HG03108 (cell line): ENCODE measurements around the gene PITX2.

Experiments
- ATAC-seq: cut with Tn5 transposase; IDR thresholded peaks from one replicate; pipeline ENCODE4 v1.9.1; 2021; ENCODE audit warnings: moderate library complexity; ENCODE audit not compliant: unreplicated experiment

The PITX2 gene

DNA sequence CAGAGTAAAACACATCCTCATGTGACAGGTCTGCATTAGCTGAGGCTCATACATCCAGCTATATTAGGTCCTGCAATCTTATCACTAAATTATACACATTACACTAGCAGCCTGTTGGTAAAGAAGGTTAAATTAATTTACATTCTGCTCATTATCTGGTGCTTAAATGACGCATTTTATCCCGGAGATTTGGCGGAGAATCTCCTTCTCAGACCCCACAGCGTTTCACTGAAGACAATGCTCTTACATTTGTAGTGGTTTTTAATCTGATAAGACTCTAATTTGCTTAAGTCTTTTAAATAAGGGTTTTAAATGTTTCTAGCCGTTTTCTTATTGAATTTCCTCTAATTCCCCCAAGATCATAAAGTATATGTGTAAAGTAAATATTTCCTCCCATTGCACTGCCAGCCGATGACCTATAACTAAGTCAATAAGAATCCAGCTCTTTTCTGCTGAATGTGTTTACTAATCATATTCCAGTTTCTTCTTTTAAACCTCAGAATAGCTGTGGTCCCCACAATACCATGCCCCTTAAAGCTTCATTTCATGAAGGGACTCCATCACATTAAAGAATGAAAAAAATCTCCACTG lies 2.1 kb upstream of the PITX2 start:
- ATAC-seq: no peak

DNA sequence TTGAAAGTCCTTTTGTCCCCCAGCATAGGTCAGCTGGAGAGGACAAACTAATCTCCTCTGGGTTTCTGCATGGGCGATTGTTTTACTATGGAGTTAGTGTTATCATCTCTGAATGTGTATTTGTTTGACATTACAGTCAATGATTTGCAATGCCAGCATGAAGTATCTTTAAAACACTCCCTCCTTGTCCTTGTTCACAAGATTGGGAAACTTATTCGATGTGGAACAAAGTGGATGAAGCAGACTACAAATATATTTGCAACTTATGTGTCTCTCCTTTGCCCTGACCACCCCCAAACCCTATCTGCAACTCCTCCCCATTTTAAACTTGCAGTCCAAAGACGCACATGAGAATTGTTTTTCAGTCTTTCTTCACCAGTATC lies 1.5 kb upstream of the PITX2 start:
- ATAC-seq: no peak

DNA sequence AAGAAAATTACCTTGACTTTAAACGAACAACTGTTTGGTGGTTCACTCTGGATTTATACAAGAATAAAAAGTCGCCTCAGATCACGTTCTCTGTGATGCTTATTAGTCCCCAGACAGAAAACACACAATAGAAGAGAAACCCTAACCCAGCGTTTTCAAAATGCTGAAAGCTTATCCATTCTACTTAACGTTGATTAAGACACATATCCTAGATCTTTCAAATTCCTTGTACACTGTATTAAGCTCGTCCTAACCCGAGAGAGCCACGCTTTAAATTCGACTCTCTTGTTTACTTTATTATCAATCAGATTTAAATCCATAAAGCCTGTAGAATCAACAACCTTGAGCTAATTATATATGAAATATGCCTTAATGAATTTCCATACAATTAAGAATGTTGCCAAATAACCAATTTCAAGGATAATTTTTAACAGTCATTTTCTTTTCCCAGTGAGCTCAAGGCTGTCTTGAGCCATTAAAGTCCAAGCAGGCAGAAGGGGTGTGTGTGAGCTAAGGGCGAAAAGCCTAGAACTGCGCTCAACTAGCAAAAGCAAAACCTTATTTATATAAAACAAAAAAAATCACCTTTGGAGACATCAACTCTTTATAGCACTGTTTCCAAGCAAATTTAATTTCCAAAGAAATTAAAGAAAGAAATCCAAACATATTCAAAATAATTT lies 981 bp upstream of the PITX2 start:
- ATAC-seq: no peak

DNA sequence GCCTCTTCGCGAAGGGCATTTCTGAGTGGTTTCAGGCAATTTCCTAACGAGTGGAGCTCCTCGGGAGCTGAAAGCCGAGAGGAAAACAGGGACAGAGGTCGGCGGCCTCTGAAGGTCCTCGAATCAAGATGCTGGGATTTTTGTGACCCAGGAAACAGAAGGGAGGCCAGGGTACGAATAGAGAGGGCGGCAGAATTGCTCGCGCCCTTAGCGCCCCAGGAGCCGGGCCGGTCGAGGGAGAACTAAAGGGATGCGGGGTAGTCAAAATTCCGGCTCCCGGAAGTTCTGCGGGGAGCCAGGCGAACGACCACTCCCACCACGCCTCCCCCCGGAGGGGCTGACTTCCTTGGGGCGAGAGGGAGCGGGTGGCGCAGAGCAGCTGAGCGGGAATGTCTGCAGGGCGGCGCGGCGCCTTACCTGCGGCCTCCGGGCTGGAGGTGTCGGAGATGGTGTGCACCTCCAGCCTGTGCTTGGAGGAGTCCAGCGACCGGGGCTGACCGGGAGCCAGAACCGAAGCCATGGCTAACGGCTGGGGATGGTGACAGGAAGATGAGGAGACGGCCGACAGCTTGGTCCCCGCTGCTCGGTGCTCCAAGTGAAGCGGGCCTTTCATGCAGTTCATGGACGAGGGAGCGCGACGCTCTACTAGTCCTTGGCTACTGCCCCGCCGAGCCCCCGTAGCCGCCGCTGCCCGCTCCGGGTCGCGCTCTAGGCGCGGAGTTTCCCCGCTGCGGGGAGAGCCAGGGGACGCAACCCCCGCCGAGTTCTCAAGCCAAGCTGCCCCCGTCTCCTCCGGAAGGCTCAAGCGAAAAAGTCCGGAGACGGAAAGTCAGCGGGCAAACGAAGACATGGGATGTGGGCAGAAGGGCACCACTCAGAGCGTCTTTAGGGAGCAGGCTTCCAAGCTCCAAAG lies 782 bp downstream of the PITX2 start:
- ATAC-seq: no peak

DNA sequence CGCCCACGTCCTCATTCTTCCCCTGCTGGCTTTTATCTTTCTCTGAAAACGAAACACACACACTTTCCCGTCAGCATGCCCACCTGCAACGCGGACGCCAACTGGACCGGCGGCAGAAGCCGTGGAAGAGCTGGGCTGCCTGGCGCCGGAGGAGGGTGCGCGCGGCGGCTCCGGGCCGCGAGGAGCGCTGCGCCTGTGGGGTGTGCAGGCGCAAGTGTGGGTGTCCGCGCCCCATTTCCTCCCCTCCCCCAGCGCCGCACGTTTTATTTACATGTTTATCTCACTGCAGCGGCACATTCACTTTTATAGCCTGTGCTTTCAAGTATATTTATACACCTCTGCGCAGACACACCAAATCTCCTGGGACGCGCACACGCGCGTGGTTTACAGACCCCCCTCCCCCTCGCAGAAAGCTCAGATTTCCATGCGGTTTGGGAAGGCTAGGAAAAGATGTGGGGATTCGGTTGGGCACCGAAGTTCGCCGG lies 1.5 kb downstream of the PITX2 start:
- ATAC-seq: no peak

DNA sequence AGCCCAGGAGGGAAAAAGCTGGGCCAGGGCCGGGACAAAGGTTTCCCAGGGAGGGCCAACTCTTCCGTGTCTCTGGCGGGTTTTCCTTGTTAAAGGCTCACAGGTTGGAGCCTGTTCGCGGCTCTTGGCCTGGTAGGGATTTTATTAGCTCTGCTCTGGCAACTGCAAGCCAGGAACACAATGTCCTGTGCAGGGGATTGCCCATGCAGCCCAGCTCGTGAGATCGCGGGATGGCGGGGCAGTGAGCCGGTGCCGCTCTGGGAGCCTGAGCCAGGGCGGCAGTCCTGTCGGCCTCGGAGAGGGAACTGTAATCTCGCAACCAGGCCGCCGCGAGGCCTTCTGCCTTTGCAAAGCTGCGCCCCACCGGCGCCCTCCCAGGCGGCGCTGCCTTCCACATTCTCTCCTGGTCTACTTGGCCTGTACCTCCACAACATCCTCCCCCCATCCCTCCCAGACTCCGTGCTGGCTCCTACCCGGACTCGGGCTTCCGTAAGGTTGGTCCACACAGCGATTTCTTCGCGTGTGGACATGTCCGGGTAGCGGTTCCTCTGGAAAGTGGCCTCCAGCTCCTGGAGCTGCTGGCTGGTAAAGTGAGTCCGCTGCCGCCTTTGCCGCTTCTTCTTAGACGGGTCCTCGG lies 2.1 kb downstream of the PITX2 start:
- ATAC-seq: no peak

DNA sequence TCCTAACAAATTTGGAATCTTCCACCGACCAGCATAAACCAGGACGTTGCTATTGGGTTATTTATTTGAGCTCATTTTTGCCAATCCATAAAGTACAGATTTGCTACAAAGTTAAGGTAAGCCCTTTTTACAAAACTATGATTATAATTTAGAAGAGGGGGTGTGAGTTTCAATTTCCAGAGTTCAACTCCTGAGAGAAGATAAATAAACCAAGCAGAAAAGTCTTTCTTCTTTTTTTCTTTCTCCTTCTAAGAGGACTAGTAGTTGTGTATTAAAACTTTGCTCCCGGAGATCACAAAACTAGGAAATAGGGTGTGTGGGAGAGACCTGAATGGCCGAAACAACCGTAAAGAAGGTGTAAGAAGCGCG lies 2.6 kb downstream of the PITX2 start:
- no peak for ATAC-seq

DNA sequence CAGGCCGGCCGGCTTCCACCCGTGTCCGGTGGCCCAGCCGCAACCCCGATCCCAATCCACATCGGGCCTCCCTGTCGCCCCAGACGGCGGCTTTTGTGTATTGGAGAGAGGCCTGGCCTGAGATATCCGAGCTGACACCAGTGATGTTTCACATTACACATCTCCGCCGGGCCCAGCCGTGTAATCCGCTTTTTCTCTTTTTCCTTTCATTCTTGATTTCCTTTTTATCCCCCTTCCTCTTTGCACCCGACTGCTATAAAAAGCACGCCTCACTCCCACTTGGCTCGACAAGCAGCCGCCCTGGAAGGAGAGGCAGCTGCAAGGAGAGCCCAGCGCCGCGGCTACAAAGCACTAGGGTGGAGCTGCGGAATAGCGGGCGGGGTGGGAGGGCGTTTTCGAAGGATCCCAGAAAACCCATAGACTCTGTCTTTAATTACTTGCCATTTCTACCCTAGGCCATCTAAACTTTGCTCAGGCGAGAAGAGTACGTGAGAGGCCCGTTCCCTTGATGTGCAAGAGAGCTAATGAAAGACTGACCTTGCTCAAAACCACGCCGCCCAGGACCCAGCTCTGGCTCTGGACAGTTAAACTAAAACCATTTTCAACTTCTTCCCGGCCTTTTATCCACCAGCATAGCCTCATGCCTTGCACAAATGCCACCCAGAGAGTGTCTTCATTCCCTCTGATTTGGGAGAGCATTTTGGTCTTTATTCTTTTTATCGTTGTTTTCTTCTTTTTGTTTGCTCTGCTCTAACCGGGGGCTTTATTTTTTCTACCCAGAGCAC lies 3.2 kb downstream of the PITX2 start:
- no peak for ATAC-seq

DNA sequence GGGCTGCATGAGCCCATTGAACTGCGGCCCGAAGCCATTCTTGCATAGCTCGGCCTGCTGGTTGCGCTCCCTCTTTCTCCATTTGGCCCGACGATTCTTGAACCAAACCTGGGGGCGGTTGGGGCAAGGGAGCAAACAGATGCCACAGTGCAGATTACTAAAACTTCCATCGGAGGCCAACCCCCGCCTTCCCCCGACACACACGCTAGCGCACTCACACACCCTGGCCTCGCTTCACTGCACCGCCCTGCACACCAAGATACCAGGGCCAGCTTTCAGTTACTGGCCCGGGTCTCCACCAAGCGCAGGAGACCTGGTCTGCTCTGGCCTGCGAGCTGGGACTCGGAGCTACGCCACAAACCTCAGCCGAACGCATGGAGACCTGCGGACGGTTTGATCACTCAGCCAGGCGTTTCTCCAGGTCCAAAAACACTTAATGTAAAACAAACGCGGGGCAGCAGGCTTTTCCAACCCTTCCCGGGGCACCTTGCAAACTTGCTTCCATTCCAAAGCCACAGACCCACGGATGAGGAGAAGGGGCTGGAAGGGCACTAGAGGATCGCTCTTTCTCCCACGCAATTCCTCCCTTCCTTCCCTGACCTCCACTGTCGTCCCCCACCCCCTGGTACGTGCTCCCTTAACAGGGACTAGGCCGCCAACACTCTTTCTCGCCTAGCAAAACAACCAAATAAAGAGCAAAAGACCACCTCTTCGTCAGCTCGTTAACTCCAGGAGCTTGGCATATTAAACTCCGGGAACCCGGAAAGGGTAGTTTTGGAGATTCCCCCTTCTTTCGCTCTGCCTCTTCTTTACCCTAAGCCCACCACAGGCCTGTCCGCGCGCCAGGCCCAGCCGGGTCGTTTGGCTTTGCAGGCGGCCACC lies 4.1 kb downstream of the PITX2 start:
- ATAC-seq: no peak

DNA sequence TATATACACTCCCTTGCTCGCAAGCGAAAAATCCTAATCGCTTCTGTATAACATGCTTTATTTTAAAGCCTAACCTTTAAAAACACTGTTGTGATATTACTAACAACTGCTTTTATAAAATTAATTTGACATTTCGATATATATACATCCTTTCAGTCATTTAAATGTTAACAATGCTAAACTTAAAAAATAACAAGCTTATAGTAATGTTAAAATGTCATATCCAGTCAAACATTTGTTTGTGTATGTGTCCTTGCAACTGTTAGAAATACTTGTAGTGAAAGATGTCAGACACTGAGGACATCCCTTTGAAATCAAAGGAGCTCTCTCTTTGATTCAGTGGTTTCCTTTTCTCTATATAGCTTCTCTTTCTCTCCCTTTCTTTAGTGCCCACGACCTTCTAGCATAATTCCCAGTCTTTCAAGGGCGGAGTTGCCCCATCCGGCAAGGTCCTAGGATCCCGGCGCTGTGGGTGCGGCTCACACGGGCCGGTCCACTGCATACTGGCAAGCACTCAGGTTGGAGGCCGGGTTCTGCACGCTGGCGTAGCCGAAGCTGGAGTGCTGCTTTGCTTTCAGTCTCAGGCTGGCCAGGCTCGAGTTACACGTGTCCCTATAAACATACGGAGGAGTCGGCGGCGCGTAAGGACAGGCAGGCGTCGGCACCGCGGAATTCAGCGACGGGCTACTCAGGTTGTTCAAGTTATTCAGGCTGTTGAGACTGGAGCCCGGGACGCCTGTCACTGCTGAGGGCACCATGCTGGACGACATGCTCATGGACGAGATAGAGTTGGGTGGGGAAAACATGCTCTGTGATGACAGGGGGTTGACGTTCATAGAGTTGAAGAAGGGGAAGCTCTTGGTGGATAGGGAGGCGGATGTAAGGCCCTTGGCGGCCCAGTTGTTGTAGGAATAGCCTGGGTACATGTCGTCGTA lies 5.0 kb downstream of the PITX2 start:
- ATAC-seq: no peak

DNA sequence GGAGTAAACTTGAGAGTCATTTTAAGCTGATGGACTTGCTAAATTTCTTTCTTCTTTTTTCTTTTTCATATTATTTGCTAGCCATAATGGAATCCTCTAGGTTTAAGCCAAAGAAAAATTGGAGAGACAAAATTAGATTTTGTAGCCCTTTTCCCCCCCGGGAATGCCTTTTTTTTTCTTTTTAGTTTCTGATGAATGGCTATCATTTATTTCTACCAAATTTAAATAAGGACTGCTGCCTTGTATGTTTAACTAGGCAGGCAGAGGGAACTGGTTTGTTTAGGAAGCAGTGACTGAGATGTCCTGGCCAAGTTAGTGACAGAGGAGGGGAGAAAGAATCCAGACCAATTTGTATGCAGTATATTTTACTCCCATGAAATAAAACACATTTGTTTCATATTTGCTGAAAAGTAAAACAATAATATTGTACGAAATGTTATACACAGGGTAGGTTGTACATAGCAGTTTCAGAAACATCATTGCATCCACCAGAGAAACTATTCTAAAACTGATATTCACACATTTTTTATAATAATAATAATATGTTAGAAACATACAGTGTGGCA lies 5.7 kb downstream of the PITX2 start:
- ATAC-seq: no peak

DNA sequence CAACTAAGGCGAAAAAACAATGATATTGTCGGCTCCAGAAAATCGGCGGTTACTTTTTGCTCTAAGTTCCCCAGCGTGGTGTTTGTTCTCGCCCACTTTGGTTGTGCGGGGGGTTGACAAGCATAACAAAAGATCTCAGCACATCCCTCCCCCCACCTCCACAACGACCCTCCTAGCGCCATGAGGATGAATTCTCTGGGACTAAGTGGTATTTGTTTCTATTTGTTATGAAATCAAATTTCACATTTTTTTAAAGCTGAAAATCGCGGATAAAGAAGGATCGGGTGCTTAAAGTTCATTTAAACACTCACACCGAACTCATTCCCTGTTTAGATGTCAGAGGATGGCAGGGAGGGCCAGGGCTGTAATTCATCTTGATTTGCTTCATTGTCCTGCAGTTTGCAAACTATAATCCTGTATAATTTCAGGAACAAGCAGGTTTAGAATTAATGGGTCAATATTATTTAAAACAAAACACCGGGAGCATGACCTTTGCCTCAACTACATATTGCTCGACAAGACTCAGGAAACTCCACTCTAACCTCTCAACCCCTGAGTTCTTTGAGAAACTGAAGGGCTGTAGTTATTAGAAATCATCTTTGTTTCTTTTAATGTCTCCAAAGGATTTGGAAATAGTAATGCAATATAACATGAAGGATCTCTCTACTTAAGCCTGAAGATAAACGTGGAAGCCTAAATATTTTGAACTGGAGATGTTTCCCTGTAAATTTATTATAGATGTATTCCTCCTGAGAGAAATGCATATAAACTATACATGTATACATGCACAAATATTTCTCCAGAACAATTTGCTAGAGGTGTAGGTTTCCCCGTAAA lies 6.4 kb downstream of the PITX2 start:
- ATAC-seq: no peak

DNA sequence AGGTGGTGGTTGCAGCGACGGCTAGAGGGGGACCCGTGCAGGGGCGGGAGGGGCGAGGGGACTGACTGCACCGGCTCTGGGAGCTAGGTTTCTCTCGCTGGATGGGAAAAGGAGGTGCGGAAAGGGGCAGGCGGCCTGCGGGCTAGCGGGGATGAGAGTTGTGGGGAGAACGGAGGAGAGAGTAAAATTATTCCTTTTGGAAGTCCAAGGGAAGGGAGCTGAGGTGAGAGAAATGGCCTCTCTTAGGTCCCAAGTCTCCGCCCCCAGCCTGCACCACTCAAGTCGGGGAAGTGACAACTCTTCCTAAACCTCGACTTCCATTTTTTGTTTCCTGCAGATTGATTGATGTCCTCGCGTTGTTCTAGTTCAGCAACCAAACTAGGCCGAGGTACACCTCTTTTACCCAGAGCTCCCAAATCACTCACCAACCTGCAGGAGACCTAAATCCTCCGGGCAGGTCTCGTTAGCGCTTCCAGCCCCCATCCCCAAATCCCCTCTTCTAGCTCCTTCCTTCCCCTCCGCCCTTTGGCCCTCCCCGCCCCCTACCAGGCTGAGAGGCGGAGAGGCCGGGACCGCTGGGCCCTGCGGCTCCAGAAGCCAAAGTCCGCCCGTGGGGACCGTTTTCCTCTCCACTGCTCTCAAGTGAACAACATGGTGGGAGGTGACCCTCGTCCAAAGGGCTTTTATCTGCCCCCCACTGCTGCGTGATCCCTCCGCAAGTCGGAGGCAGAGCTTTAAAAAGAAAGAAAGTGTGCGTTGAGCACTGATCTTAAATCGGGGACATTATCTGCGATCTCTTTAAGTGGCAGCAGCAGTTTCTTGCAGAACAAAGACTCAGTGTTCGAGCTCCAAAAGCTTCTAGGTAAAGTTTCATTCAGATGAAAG lies 7.3 kb downstream of the PITX2 start:
- ATAC-seq: no peak

DNA sequence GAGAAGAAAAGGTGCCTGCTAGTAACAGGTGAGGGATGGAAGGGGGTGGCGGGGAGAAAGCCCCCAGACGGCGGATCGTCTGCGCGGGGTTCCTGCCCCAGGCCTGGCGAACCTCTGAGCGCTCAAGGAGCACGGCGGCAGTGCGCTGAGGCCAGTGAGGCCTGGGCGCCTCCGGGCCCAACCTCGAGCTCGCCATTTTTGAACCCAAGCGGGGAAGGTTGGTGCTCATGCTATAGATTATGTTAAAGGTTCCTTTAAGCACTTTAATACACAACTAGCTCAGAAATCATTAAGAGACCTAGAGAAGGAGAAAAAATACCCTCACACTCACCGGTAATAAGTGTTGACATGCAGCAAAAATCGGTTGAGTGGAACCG lies 7.9 kb downstream of the PITX2 start:
- ATAC-seq: no peak

DNA sequence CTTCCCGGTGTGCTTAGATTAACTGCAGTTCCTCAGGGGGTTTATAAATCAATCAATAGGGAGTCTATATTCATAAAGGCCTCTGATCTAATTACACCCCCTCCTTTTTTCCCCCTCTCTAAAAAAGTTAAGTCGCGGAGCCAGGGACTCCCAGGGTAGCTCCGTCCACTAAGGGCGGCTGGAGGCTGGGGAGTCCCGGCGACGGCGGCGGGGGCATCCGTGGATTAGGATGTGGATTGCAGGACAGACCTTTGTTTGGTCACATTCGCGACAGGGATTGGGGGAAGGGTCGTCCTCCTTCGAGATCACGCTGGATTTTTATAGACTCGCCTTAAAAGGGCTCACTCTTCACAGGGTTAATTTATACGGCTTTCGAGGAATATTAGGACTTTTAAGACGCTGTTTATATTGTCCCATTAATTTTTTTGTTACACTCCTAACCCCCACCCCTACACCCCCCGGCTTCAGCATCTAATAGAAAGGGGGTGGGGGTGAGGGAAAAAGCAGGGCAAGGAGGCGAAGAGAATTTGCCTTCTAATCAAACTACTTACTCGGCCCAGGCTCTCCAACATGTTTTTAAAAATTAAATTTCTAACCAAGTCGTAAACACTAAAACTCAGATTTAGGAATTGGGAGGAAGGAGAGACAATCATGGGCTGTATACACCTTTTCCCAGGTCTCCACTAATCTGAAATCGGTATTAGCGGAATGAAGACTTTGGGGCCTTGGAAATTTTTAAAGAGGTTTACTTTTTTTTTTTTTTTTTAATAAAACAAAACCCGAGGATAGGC lies 8.5 kb downstream of the PITX2 start:
- ATAC-seq: no peak

DNA sequence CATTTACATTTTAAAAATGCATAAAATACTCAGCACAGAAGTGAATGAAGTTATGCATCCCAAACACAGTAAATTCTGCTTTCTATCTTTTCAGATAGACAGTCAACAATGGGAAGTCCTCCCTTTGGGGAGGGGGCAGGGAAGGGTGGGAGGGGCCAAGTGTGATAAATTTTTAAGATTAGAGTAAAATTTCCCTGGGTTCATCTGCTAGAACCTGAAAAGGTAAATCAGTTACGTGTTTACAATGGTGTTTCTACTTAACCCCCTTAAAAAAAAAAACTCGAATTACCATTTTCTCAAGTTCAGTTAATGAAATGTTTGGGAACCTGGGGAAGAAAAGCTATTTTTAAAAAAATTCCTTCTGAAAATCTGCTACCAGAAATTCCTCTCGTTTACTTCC lies 9.1 kb downstream of the PITX2 start:
- ATAC-seq: no peak
